Pericardium fibroblast (primary cell): ENCODE data around the gene TAB2. TPM values are rescaled to one million over a fixed set of nuclear protein-coding genes. Genes with fewer than 3 reads are reported as not detected.

Experiments
- total RNA-seq: library from RNA; depleted of rRNA; stranded (reverse); fragments of >200 nt; gene quantifications from 2 replicates; pipeline ENCODE4 v1.2.3, GENCODE V29; 2015

The TAB2 gene
- total RNA-seq = 14.8 and 24.3 TPM in 2 replicates

GRCh38 chr6:149317644-149318571 lies at the start of gene TAB2:
Gene TAB2, plus strand, starts transcription at chr6:149317712. Its CDS starts 52,286 bp downstream, at chr6:149369998.

GRCh38 chr6:149400050-149400449 lies 82.5 kb downstream of the TAB2 start, which contains the start of gene SUMO4:
Gene SUMO4, plus strand, starts transcription at chr6:149400262. Its CDS starts 130 bp downstream, at chr6:149400392.

Other genes starting within 250 kb of the TAB2 start
- 3.2 TPM in 1 of 2 replicates, not detected in the other for gene SUMO4, start 82.5 kb downstream of the TAB2 start, total RNA-seq
- gene ZC3H12D, start 167.3 kb downstream of the TAB2 start, total RNA-seq = 0.12 TPM in 1 of 2 replicates, not detected in the other
- 17.9 and 23.9 TPM in 2 replicates for gene PPIL4, start 228.3 kb downstream of the TAB2 start, total RNA-seq
- 42.8 and 53.8 TPM in 2 replicates for gene GINM1, start 248.7 kb downstream of the TAB2 start, total RNA-seq